ENCODE results near the gene POFUT2.

POFUT2 gene

GRCh38 chr21:45259206-45259840 lies 28.4 kb downstream of the POFUT2 start:
- DNase-seq (ENCODE audit: low read depth): no peak
- no peak for TF ChIP-seq CTCF (IDR thresholded peaks at IDR 0.05; ENCODE audit: control insufficient read depth, extremely low read depth, insufficient read depth)
- no peak overlapping the region for H3K4me3 ChIP-seq (ENCODE audit: low read depth, low read length)

GRCh38 chr21:45258466-45258865 lies 29.2 kb downstream of the POFUT2 start:
- no peak for TF ChIP-seq CTCF (IDR thresholded peaks at IDR 0.05; ENCODE audit: control insufficient read depth, extremely low read depth, insufficient read depth)
- no peak for DNase-seq (ENCODE audit: low read depth)
- H3K4me3 ChIP-seq (ENCODE audit: low read depth, low read length): no peak overlapping the region

GRCh38 chr21:45257673-45258341 lies 29.9 kb downstream of the POFUT2 start:
- H3K4me3 ChIP-seq (ENCODE audit: low read depth, low read length): no peak overlapping the region
- no peak for DNase-seq (ENCODE audit: low read depth)
- no peak for TF ChIP-seq CTCF (IDR thresholded peaks at IDR 0.05; ENCODE audit: control insufficient read depth, extremely low read depth, insufficient read depth)

GRCh38 chr21:45256912-45257672 lies 30.6 kb downstream of the POFUT2 start:
- TF ChIP-seq CTCF (IDR thresholded peaks at IDR 0.05; ENCODE audit: control insufficient read depth, extremely low read depth, insufficient read depth): no peak
- no peak overlapping the region for H3K4me3 ChIP-seq (ENCODE audit: low read depth, low read length)
- no peak for DNase-seq (ENCODE audit: low read depth)

GRCh38 chr21:45256021-45256911 lies 31.4 kb downstream of the POFUT2 start:
- TF ChIP-seq CTCF (IDR thresholded peaks at IDR 0.05; ENCODE audit: control insufficient read depth, extremely low read depth, insufficient read depth): no peak
- H3K4me3 ChIP-seq (ENCODE audit: low read depth, low read length): no peak overlapping the region
- no peak for DNase-seq (ENCODE audit: low read depth)

GRCh38 chr21:45255381-45256020 lies 32.2 kb downstream of the POFUT2 start:
- no peak overlapping the region for H3K4me3 ChIP-seq (ENCODE audit: low read depth, low read length)
- TF ChIP-seq CTCF (IDR thresholded peaks at IDR 0.05; ENCODE audit: control insufficient read depth, extremely low read depth, insufficient read depth): no peak
- DNase-seq (ENCODE audit: low read depth): no peak
